Measurements from ENCODE around the gene RCSD1.
A peak's percentile ranks its signal among the peaks of the same experiment; 100 is the strongest.

The RCSD1 gene

GRCh38 chr1:167750641-167751040 lies 120.6 kb downstream of the RCSD1 start:
- peaks cover 92% of the 10 kb centered on the region for H3K79me2 ChIP-seq (ENCODE audit: insufficient read depth, low read length)
- no peak for ATAC-seq (ENCODE audit: insufficient read depth, low read depth)

DNA sequence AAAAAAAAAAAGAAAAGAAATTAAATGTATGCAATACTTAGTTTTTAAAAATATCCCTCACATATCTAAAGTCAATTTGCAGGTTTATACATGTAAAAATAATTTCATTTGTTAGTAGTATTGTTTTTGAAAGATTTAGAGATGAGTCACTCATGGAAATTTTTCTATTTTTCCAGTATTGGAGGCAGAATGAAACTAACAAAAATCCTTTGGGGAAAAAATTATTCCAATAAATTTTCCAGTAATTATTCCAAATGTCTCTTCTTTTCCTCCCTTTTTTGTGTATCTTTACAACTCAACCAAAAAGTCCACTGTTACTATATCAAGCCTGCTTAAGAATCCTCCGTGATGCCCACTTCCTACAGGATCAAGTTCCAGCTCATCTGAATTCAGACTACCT lies 121.6 kb downstream of the RCSD1 start:
- TF ChIP-seq, protein P1, sequence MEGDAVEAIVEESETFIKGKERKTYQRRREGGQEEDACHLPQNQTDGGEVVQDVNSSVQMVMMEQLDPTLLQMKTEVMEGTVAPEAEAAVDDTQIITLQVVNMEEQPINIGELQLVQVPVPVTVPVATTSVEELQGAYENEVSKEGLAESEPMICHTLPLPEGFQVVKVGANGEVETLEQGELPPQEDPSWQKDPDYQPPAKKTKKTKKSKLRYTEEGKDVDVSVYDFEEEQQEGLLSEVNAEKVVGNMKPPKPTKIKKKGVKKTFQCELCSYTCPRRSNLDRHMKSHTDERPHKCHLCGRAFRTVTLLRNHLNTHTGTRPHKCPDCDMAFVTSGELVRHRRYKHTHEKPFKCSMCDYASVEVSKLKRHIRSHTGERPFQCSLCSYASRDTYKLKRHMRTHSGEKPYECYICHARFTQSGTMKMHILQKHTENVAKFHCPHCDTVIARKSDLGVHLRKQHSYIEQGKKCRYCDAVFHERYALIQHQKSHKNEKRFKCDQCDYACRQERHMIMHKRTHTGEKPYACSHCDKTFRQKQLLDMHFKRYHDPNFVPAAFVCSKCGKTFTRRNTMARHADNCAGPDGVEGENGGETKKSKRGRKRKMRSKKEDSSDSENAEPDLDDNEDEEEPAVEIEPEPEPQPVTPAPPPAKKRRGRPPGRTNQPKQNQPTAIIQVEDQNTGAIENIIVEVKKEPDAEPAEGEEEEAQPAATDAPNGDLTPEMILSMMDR (IDR thresholded peaks at IDR 0.05; ENCODE audit: borderline replicate concordance, extremely low read depth, low read length, poor library complexity, severe bottlenecking), result no peak
- no peak for TF ChIP-seq EZH2 (IDR thresholded peaks at IDR 0.05; ENCODE audit: borderline replicate concordance, low read depth, low read length, severe bottlenecking)
- ATAC-seq (ENCODE audit: insufficient read depth, low read depth) (no peak), DNase-seq (no peak)
- Histone ChIP-seq H3K27ac (ENCODE audit: low read length) (no peak overlapping the region), H3K9ac (ENCODE audit: low read depth, low read length) (no peak overlapping the region), H3K4me2 (ENCODE audit: insufficient read depth, low read length) (no peak overlapping the region), H3K4me3 (ENCODE audit: low read depth in 1 of 2, low read length in 2 of 2) (no peak overlapping the region), H3K27me3 (ENCODE audit: insufficient read depth, low read length, poor library complexity) (no peaks in the 10 kb centered on the region), H3K36me3 (ENCODE audit: insufficient read depth, low read length) (no peaks in the 10 kb centered on the region), H2AFZ (ENCODE audit: low read depth, low read length) (no peak overlapping the region), H4K20me1 (ENCODE audit: insufficient read depth, low read length) (peaks cover 16% of the 10 kb centered on the region; the same call in 1 of the 2 replicates), H3K9me3 (ENCODE audit: insufficient read depth, low read length, severe bottlenecking) (no peaks in the 10 kb centered on the region), H3K4me1 (ENCODE audit: insufficient read depth, low read length) (peaks cover 11% of the 10 kb centered on the region; the same call in 1 of the 2 replicates), H3K79me2 (ENCODE audit: insufficient read depth, low read length) (peaks cover 92% of the 10 kb centered on the region)

More at GRCh38 chr1:167750641-167751040, 120.6 kb downstream of the RCSD1 start:
- H3K4me2 ChIP-seq (ENCODE audit: insufficient read depth, low read length), result no peak overlapping the region
- no peak overlapping the region for H3K9ac ChIP-seq (ENCODE audit: low read depth, low read length)
- H3K4me3 ChIP-seq (ENCODE audit: low read depth in 1 of 2, low read length in 2 of 2), result no peak overlapping the region
- no peak overlapping the region for H2AFZ ChIP-seq (ENCODE audit: low read depth, low read length)
- H3K27me3 ChIP-seq (ENCODE audit: insufficient read depth, low read length, poor library complexity), result no peaks in the 10 kb centered on the region
- H3K4me1 ChIP-seq (ENCODE audit: insufficient read depth, low read length), result peaks cover 11% of the 10 kb centered on the region; the same call in 1 of the 2 replicates
- no peaks in the 10 kb centered on the region for H3K36me3 ChIP-seq (ENCODE audit: insufficient read depth, low read length)
- no peak overlapping the region for H3K27ac ChIP-seq (ENCODE audit: low read length)
- TF ChIP-seq, protein P1 (IDR thresholded peaks at IDR 0.05; ENCODE audit: borderline replicate concordance, extremely low read depth, low read length, poor library complexity, severe bottlenecking), result no peak
- TF ChIP-seq EZH2 (IDR thresholded peaks at IDR 0.05; ENCODE audit: borderline replicate concordance, low read depth, low read length, severe bottlenecking), result no peak
- DNase-seq, result no peak
- peaks cover 13% of the 10 kb centered on the region; the same call in 1 of the 2 replicates for H4K20me1 ChIP-seq (ENCODE audit: insufficient read depth, low read length)
- H3K9me3 ChIP-seq (ENCODE audit: insufficient read depth, low read length, severe bottlenecking), result no peaks in the 10 kb centered on the region

GRCh38 chr1:167752219-167752985 lies 122.4 kb downstream of the RCSD1 start:
- Histone ChIP-seq H3K4me2 (ENCODE audit: insufficient read depth, low read length) (no peak overlapping the region), H3K27me3 (ENCODE audit: insufficient read depth, low read length, poor library complexity) (no peaks in the 10 kb centered on the region), H3K27ac (ENCODE audit: low read length) (peak overlapping the region; percentile 38), H3K9ac (ENCODE audit: low read depth, low read length) (no peak overlapping the region), H4K20me1 (ENCODE audit: insufficient read depth, low read length) (peaks cover 21% of the 10 kb centered on the region; the same call in 1 of the 2 replicates), H3K36me3 (ENCODE audit: insufficient read depth, low read length) (peaks cover 2% of the 10 kb centered on the region; the same call in 1 of the 2 replicates), H3K9me3 (ENCODE audit: insufficient read depth, low read length, severe bottlenecking) (no peaks in the 10 kb centered on the region), H3K79me2 (ENCODE audit: insufficient read depth, low read length) (peaks cover 92% of the 10 kb centered on the region), H3K4me3 (ENCODE audit: low read depth in 1 of 2, low read length in 2 of 2) (no peak overlapping the region), H2AFZ (ENCODE audit: low read depth, low read length) (no peak overlapping the region), H3K4me1 (ENCODE audit: insufficient read depth, low read length) (peaks cover 11% of the 10 kb centered on the region; the same call in 1 of the 2 replicates)
- TF ChIP-seq, protein P1 (IDR thresholded peaks at IDR 0.05; ENCODE audit: borderline replicate concordance, extremely low read depth, low read length, poor library complexity, severe bottlenecking), result no peak
- no peak for TF ChIP-seq EZH2 (IDR thresholded peaks at IDR 0.05; ENCODE audit: borderline replicate concordance, low read depth, low read length, severe bottlenecking)
- no peak for ATAC-seq (ENCODE audit: insufficient read depth, low read depth)
- DNase-seq, result no peak
